HG03521 (cell line): ENCODE measurements around the gene LTBP3.

ENCODE experiments used
- ATAC-seq: cut with Tn5 transposase; IDR thresholded peaks from one replicate; pipeline ENCODE4 v1.9.1; 2021; ENCODE audit warnings: mild to moderate bottlenecking, moderate library complexity; ENCODE audit not compliant: unreplicated experiment

The LTBP3 gene

DNA sequence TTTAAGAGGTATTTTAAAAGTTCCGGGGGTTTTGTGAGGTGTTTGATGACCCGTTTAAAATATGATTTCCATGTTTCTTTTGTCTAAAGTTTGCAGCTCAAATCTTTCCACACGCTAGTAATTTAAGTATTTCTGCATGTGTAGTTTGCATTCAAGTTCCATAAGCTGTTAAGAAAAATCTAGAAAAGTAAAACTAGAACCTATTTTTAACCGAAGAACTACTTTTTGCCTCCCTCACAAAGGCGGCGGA lies 59.5 kb downstream of the LTBP3 start:
- ATAC-seq, result no peak

DNA sequence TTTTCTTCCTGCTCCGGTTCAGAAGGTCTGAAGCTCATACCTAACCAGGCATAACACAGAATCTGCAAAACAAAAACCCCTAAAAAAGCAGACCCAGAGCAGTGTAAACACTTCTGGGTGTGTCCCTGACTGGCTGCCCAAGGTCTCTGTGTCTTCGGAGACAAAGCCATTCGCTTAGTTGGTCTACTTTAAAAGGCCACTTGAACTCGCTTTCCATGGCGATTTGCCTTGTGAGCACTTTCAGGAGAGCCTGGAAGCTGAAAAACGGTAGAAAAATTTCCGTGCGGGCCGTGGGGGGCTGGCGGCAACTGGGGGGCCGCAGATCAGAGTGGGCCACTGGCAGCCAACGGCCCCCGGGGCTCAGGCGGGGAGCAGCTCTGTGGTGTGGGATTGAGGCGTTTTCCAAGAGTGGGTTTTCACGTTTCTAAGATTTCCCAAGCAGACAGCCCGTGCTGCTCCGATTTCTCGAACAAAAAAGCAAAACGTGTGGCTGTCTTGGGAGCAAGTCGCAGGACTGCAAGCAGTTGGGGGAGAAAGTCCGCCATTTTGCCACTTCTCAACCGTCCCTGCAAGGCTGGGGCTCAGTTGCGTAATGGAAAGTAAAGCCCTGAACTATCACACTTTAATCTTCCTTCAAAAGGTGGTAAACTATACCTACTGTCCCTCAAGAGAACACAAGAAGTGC lies 60.0 kb downstream of the LTBP3 start:
- ATAC-seq, result no peak

DNA sequence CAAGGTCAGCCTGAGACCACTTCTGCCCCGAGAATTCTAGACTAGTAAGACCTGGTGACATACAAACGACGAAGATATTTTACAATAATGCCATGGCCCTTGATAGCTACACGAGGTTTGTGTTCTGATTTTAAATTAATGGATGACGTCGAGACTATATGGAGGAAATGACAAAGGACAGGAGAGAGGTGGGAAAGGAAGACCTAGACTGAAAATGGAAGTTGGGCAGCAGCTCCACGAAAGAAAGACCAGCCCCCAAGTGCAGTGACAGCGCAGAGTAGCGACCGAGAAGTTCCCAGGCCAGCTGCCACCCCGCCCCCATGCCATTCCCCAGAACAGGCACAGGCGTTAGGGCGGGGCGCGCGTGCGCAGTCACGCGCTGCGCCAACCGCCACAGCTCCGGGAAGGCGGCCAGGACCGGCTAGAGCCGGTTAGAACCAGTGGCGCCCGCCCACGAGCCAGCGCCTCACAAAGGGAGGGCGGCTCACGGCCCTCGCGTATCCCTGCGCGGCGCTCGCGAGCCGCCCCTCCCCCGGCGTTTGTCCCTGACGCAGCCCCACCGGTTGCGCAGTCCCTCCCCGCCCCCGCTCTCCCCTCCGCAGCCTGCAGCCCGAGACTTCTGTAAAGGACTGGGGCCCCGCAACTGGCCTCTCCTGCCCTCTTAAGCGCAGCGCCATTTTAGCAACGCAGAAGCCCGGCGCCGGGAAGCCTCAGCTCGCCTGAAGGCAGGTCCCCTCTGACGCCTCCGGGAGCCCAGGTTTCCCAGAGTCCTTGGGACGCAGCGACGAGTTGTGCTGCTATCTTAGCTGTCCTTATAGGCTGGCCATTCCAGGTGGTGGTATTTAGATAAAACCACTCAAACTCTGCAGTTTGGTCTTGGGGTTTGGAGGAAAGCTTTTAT lies 60.8 kb downstream of the LTBP3 start:
- peak; percentile 66 for ATAC-seq

DNA sequence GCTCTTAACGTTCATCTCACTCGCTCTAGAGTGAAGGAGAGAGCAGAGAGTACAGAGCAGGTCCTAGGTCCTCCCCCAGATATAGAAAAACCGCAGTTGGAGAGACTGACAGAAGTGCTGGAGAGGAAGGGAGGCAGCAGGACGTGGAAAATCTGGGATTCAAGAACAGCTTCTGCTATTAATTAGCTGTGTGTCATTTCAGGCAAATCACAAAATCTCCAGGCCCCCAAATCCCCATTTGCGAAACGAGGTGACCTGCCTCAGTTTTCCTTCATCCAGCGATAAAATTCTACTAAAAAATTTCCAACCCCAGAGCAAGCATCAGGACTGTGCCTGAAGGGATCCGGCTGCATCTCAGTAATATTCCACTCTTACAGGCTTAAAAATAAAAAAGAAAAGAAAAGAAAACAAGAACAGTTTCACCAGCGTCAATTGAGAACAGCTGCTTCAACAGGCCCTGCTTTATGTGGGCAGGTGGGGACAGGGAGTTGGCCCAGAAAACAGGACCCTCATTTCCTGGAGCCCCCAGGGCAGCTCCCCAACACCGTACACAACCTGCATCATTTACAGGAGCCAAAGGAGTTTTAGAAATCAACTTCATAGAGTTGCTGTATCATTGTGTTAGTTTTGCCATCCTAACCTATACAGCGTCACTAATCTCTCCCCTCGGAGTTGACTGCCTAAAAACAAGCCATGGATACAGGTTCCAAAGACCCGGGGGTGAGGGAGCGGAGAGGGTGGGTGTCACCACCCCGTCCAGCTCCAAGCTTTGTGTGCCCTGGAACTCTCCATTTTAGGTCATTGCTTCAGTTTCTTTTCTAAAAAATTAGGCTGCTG lies 61.6 kb downstream of the LTBP3 start:
- ATAC-seq, result no peak

DNA sequence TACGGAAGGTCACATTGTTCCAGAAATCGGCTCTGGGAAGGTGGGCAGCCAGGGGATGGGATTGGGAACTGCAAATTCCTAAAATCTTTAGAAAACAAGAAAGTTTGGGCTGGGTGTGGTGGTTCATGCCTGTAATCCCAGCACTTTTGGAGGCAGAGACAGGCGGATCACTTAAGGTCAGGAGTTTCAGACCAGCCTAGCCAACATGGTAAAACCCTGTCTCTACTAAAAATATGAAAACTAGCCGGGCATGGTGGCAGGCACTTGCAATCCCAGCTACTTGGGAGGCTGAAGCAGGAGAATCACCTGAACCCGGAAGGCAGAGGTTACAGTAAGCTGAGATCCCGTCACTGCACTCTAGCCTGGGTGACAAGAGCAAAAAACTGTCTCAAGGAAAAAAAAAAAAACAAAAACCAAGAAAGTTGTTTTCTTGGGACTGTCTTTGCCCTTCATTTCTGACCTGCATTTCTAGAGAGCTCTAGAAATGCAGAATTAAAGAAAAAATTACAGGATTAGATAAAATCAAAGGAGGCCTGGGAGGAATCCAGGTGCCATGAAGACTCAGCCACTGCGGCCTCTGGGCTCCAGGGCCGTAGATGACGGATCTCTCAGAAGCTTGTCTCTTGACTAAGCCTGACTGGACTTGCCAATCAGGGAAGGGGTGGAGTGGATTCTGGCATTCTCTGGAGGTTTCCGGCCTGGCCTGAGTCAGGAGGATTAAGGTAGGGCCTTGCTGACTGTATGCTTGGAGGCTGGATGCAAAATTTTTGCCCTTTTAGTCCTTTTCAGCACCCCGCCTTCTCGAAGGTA lies 64.6 kb downstream of the LTBP3 start:
- ATAC-seq, result no peak

DNA sequence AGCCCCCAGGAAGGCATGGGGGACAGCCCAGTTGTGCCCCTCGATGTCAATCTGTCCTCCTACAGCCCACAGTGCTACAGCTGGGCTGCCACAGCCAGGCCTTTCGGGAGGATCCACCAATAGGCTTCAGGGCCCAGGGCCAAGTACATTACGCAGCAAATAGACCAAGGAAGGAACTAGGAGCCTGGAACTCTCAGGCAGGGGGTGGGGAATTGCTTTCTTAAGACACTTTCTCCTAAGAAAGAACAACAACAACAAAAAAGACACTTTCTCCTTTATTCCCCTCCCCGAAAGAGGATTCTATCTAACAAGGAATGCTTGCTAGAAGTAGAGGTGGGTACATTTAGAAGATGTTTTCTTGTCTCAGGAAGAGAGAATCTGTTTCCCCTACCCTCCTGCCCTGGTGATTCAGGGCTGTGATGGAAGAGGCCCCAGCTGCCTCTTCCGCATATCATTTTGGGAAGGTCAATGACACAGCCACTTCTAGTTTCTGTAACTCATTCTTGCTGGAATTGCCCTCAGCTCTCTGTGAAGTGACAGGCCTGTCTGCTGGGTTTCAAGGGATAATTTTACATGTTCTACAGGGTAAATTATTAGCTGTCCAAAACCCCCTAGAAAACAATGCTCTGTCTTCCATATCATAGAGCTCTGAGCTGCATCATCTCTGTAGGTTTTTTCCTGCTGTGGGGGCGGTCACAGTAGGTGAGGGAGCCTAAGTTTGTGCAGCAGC lies 65.4 kb downstream of the LTBP3 start:
- ATAC-seq, result no peak

DNA sequence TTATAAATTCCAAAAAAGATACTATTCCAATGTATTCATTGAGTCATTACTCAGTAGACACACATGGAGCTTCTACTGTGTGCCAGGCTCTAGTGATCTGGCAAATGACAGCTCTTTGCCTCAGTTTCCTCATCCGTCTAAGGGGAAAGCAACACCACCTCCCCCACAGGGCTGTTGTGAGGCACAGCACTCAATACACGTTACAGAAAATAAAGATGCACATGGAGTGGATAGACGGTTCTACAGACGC lies 65.8 kb downstream of the LTBP3 start:
- ATAC-seq, result no peak

DNA sequence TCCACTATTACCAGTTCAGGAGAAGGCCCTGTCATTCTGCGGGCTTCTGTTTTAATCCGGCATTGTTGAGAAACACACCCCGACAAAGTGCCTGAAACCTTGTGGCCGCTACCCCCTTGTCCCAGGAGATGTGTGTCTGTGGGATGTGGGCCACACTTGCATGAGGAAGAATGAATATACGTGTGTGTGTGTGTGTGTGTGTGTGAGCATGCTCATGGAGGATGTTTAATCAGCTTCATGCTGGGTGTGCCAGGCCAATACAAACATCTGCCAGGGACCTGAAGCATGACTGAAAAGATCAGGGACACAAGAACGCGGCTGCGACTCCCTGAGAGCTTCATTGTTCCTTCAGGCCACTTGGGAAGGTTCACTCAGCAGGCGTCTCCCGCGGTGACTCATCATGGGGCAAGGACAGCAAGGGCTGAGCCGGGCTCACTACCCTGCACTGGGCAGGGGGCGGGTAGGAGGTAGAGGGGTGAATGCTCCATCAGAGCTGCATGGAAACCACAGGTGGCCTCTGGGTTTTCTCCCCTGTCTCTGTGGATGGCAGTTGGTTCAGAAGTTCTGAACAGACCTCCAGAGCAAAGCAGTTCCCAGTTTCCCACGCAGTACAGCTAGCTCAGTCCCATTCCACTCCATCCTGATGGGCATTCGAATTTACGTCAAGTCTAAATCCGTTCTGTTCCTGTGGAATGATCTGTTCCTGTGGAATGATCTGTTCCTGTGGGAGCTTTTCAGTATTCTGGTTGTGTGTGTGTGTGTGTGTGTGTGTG lies 66.4 kb downstream of the LTBP3 start:
- ATAC-seq, result no peak

DNA sequence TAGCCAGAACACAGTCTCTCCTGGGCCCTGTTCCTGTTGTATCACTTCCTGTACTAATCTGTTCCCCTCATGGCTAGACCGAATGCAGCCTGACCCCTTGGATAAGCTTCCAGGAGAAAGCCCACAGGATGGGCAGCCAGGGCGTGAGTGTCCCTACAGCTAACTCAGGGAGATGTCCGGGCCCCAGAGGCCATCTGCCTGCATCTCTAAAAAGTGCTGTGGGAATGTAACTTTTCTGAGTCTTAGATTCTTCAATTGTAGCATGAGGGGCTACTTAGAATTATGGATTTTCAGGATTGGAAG lies 67.0 kb downstream of the LTBP3 start:
- no peak for ATAC-seq

DNA sequence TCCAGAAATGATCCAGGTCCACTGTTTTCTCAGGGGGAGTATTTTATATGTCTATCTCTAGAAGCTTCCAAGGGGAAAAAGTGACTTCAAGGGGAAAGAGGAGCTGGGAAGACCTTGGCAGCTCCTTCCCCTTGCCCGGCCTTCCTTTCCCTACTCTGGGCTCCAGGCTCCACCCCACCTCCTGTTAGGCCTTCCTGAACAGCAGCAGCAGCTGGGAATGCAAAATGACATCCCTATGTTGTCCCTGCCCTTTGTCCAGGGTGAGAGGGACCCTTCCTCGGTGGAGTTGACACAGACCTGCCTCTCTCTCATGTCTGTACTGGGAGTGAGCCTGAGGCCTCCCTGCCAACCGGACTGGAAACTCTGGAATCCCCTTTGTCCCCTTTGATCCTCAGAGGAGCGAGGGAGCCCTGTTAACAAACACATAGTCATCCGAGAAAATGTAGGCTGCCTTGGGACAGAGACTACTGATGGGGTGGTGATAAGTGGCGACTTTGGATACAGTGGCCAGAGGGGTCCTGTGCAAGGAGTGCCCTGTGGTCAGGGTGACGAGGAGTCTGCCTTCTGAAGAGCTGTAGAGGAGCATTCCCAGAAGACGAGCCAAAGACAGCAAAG lies 68.3 kb downstream of the LTBP3 start:
- no peak for ATAC-seq

DNA sequence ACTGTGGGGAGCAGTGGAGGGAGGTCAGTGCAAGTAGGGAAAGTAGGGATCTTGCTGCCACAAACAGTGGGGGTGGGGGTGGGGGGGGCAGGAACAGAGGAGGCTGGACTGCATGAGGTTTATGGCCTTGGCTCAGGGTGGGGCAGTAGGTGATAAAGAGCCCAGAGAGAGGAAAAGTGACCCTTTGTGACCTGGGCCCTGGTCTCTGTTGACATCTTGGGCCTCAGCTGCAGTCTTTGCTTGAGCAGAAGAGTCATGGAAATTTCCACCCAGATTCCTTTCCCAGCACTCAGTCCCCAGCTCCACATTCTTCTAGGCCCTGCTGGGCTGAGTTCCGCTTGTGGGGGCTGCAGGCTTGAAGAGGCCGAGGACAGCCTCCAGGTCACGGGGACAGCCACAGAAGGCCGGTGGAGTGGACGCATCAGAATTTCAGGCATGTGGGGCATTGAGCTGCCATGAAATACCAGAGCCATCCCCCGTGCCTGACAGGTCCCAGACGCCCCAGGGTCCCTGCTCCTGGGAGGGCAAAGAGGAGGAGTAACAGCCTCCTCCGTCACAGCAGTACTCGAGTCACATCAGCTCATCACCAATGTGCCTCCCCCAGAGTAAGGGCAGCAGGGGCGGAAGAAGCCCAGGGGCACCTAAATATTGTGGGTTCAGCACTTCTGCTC lies 69.0 kb downstream of the LTBP3 start:
- ATAC-seq, result no peak
